Measurements from ENCODE around the gene PLCB2. TPM values are rescaled to one million over a fixed set of nuclear protein-coding genes. Genes with fewer than 3 reads are reported as not detected.

PLCB2 gene
- total and polyA plus RNA-seq, 2 donors (not counting 1 experiment from before 2014, with no cell fraction given) = 166 to 312 TPM

GRCh38 chr15:40277471-40277870 lies 30.3 kb downstream of the PLCB2 start:
- DNase-seq (peak; percentile 47), ATAC-seq (ENCODE audit: low read depth) (no peak)
- intact Hi-C loops (cut with micrococcal nuclease) = loop anchor here (5.0 kb wide), 1 partner anchor 115 kb away; the partner anchor contains the start of gene BUB1B
- H3K79me2 ChIP-seq (ENCODE audit: control insufficient read depth, insufficient read depth, low read length) = no peaks in the 10 kb centered on the region
- Mint-ChIP-seq H3K4me1 (peaks cover 25% of the 10 kb centered on the region), H3K27me3 (peaks cover 24% of the 10 kb centered on the region), H3K9me3 (ENCODE audit: insufficient read depth) (no peaks in the 10 kb centered on the region), H3K4me3 (no peak overlapping the region), H3K27ac (peak overlapping the region; percentile 16)
- H3K27ac ChIP-seq (ENCODE audit: low read length in 2 of 2) = no peak overlapping the region
- no peaks in the 10 kb centered on the region for H4K20me1 ChIP-seq (ENCODE audit: control insufficient read depth, insufficient read depth, low read length, poor library complexity, severe bottlenecking)
- CTCF ChIA-PET = interaction anchor here (0.6 to 12.3 kb wide), 16 partner anchors 8 to 240 kb away, joined by 3 to 382 read pairs (median 26); partner anchors contain the start of genes CCDC9B, PLCB2 and SRP14
- no peaks in the 10 kb centered on the region for H3K36me3 ChIP-seq (replicated peaks in 1 of 2; ENCODE audit: control extremely low read depth in 1 of 2, control insufficient read depth in 1 of 2, extremely low read depth in 1 of 2, insufficient read depth in 2 of 2, low read length in 1 of 2)
- H3K4me3 ChIP-seq (ENCODE audit: control extremely low read depth in 1 of 5, extremely low read depth in 1 of 5, insufficient read depth in 1 of 5, low read depth in 2 of 5, low read length in 4 of 5) = no peak overlapping the region
- WGBS (ENCODE audit: insufficient coverage) = 0% methylated on average over 4 of the region's 16 CpGs
- peaks cover 11 to 25% of the 10 kb centered on the region in 2 donors for H3K4me1 ChIP-seq (ENCODE audit: control insufficient read depth in 2 of 2, insufficient read depth in 2 of 2, low read length in 2 of 2)
- peak overlapping the region; percentile 23 for H3K4me2 ChIP-seq (replicated peaks; ENCODE audit: low read depth, low read length, poor library complexity, severe bottlenecking)
- H2AFZ ChIP-seq (ENCODE audit: insufficient read depth, low read depth, low read length, poor library complexity, severe bottlenecking) = no peak overlapping the region
- POLR2A ChIA-PET = interaction anchor here (1.4 kb wide), 1 partner anchor 60 kb away, joined by 4 read pairs; no protein-coding TSS in a partner anchor
- H3K9ac ChIP-seq (ENCODE audit: low read length) = no peak overlapping the region
- no peak for TF ChIP-seq EZH2 (IDR thresholded peaks at IDR 0.05; ENCODE audit: borderline replicate concordance, insufficient read depth, low read depth, low read length, poor library complexity, severe bottlenecking)
- TF ChIP-seq CTCF (IDR thresholded peaks at IDR 0.05) = no peak
- H3K27me3 ChIP-seq (replicated peaks in 1 of 4; ENCODE audit: control extremely low read depth in 1 of 4, control insufficient read depth in 3 of 4, insufficient read depth in 4 of 4, low read length in 3 of 4) = peaks cover 0 to 48% (median 23%) of the 10 kb centered on the region in 4 experiments
- H3K9me3 ChIP-seq (ENCODE audit: control extremely low read depth in 1 of 3, control insufficient read depth in 2 of 3, insufficient read depth in 1 of 3, low read length in 2 of 3) = peaks cover 0 to 9% (median 0%) of the 10 kb centered on the region in 3 donors

GRCh38 chr15:40276927-40277326 lies 30.8 kb downstream of the PLCB2 start:
- H3K27me3 Mint-ChIP-seq = peaks cover 24% of the 10 kb centered on the region

More at GRCh38 chr15:40276927-40277326, 30.8 kb downstream of the PLCB2 start:
- Mint-ChIP-seq H3K4me3 (no peak overlapping the region), H3K4me1 (peaks cover 25% of the 10 kb centered on the region), H3K27ac (no peak overlapping the region), H3K9me3 (ENCODE audit: insufficient read depth) (no peaks in the 10 kb centered on the region)
- Histone ChIP-seq H3K4me1 (ENCODE audit: control insufficient read depth in 2 of 2, insufficient read depth in 2 of 2, low read length in 2 of 2) (peaks cover 11 to 25% of the 10 kb centered on the region in 2 donors), H3K36me3 (replicated peaks in 1 of 2; ENCODE audit: control extremely low read depth in 1 of 2, control insufficient read depth in 1 of 2, extremely low read depth in 1 of 2, insufficient read depth in 2 of 2, low read length in 1 of 2) (no peaks in the 10 kb centered on the region), H3K9me3 (ENCODE audit: control extremely low read depth in 1 of 3, control insufficient read depth in 2 of 3, insufficient read depth in 1 of 3, low read length in 2 of 3) (peaks cover 0 to 9% (median 0%) of the 10 kb centered on the region in 3 donors), H3K27ac (ENCODE audit: low read length in 2 of 2) (no peak overlapping the region), H3K4me3 (ENCODE audit: control extremely low read depth in 1 of 5, extremely low read depth in 1 of 5, insufficient read depth in 1 of 5, low read depth in 2 of 5, low read length in 4 of 5) (no peak overlapping the region), H3K9ac (ENCODE audit: low read length) (no peak overlapping the region), H4K20me1 (ENCODE audit: control insufficient read depth, insufficient read depth, low read length, poor library complexity, severe bottlenecking) (no peaks in the 10 kb centered on the region), H3K79me2 (ENCODE audit: control insufficient read depth, insufficient read depth, low read length) (no peaks in the 10 kb centered on the region), H3K27me3 (replicated peaks in 1 of 4; ENCODE audit: control extremely low read depth in 1 of 4, control insufficient read depth in 3 of 4, insufficient read depth in 4 of 4, low read length in 3 of 4) (peaks cover 0 to 48% (median 23%) of the 10 kb centered on the region in 4 experiments), H3K4me2 (replicated peaks; ENCODE audit: low read depth, low read length, poor library complexity, severe bottlenecking) (peak overlapping the region; percentile 23), H2AFZ (ENCODE audit: insufficient read depth, low read depth, low read length, poor library complexity, severe bottlenecking) (no peak overlapping the region)
- TF ChIP-seq EZH2 (IDR thresholded peaks at IDR 0.05; ENCODE audit: borderline replicate concordance, insufficient read depth, low read depth, low read length, poor library complexity, severe bottlenecking) (no peak), CTCF (IDR thresholded peaks at IDR 0.05) (no peak)
- DNase-seq (peak; percentile 25), ATAC-seq (ENCODE audit: low read depth) (no peak)
- ChIA-PET CTCF (interaction anchor here (1.2 to 12.3 kb wide), 11 partner anchors 8 to 239 kb away, joined by 3 to 382 read pairs (median 31); partner anchors contain the start of genes CCDC9B, PLCB2 and SRP14), POLR2A (interaction anchor here (1.1 kb wide), 1 partner anchor 60 kb away, joined by 4 read pairs; no protein-coding TSS in a partner anchor)
- WGBS (ENCODE audit: insufficient coverage) = 82% methylated on average over 3 of the region's 4 CpGs
- intact Hi-C loops (cut with micrococcal nuclease) = loop anchor here (5.0 kb wide), 1 partner anchor 115 kb away; the partner anchor contains the start of gene BUB1B
